Endodermal cell (in vitro differentiated cells): ENCODE data around the gene RFWD3. TPM values are rescaled to one million over a fixed set of nuclear protein-coding genes. Genes with fewer than 3 reads are reported as not detected.

ENCODE experiments used
- DNase-seq: peaks from one replicate; pipeline ENCODE4 v3.0.0-alpha.2; 2017
- H3K27ac ChIP-seq: 2 replicates; pipeline ENCODE4 v1.5.1; 2013; ENCODE audit warnings: mild to moderate bottlenecking, low read depth, low read length, moderate library complexity
- H3K27me3 ChIP-seq: 2 replicates; pipeline ENCODE4 v1.6.1; 2013; ENCODE audit warnings: mild to moderate bottlenecking, low read length, moderate library complexity; ENCODE audit not compliant: insufficient read depth, control insufficient read depth, poor library complexity, severe bottlenecking
- H3K36me3 ChIP-seq: 2 replicates; pipeline ENCODE4 v1.7.0; 2013; ENCODE audit warnings: mild to moderate bottlenecking, low read length, moderate library complexity; ENCODE audit not compliant: control insufficient read depth, insufficient read depth
- H3K4me1 ChIP-seq: one replicate; pipeline ENCODE4 v1.7.0; 2013; ENCODE audit warnings: low read length; ENCODE audit not compliant: control insufficient read depth, insufficient read depth
- H3K4me3 ChIP-seq: 2 replicates; pipeline ENCODE4 v1.5.1; 2013; ENCODE audit warnings: mild to moderate bottlenecking, low read length, moderate library complexity
- H3K9ac ChIP-seq: 2 replicates; pipeline ENCODE4 v1.6.1; 2013; ENCODE audit warnings: mild to moderate bottlenecking, low read length, moderate library complexity; ENCODE audit not compliant: poor library complexity, severe bottlenecking; ENCODE audit errors: extremely low read depth
- H3K9me3 ChIP-seq: 2 replicates; pipeline ENCODE4 v1.6.1; 2013; ENCODE audit warnings: mild to moderate bottlenecking, low read length, moderate library complexity; ENCODE audit not compliant: control insufficient read depth
- H3K27ac Mint-ChIP-seq: 2 replicates; pipeline ENCODE4 v1.8.0; 2020; ENCODE audit warnings: mixed read lengths
- H3K27me3 Mint-ChIP-seq: 2 replicates; pipeline ENCODE4 v1.8.0; 2021; ENCODE audit warnings: mild to moderate bottlenecking, mixed read lengths; ENCODE audit not compliant: insufficient read depth
- H3K36me3 Mint-ChIP-seq: 2 replicates; pipeline ENCODE4 v1.8.0; 2020; ENCODE audit warnings: low read depth, mixed read lengths
- H3K4me1 Mint-ChIP-seq: 2 replicates; pipeline ENCODE4 v1.8.0; 2020; ENCODE audit warnings: mixed read lengths
- H3K4me3 Mint-ChIP-seq: 2 replicates; pipeline ENCODE4 v1.8.0; 2020; ENCODE audit warnings: mild to moderate bottlenecking, moderate library complexity, mixed read lengths
- H3K9me3 Mint-ChIP-seq: 2 replicates; pipeline ENCODE4 v1.8.0; 2020; ENCODE audit warnings: mild to moderate bottlenecking, mixed read lengths
- WGBS, 2 experiments: methylation state at CpG; one replicate each; pipeline versions ENCODE4 v1.1.5 to v1.1.7; 2013; ENCODE audit warnings: missing lambda C conversion rate in 2 of 2, mixed read lengths in 1 of 2; ENCODE audit not compliant: insufficient coverage in 1 of 2, insufficient read length in 1 of 2; 5-methylcytosine and 5-hydroxymethylcytosine counted together
- total RNA-seq, 2 donors: library from RNA; stranded (reverse); fragmentation: NEBNext Ultra II Directional in 1 of 2; extraction: Animal tissue kit (Norgen Biotek cat#: 25700) in 1 of 2; gene quantifications; 2 replicates in 1 of 2; 3 replicates in 1 of 2; pipeline ENCODE4 v1.2.1, GENCODE V29; 2021
- TF ChIP-seq, protein P1 (sequence below): fragments of 200-600 bp; sonication (generic); conservative IDR thresholded peaks from 2 replicates; pipeline ENCODE4 v1.5.0; 2021; ENCODE audit warnings: antibody characterized with exemption, mild to moderate bottlenecking

Gene RFWD3
- total RNA-seq, 2 donors from 2014 or later: 81.7 to 97.7 TPM

DNA sequence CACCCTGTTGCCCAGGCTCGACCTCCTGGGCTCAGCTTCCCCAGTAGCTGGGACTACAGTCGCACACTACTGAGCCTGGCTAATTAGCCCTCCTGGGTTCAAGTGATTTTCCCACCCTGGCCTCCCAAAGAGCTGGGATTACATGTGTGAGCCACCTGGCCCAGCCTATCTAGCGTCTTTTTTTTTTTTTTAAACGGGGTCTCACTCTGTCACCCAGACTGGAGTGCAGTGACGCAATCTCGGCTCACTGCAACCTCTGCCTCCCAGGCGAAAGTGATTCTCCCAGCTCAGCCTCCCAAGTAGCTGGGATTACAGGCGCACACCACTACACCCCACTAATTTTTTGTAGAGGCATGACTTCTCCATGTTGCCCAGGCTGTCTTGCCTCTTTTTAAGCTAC lies 93.1 kb downstream of the RFWD3 start:
- 93 to 95% methylated on average over 8 of the region's 8 CpGs for WGBS, 2 experiments
- H3K9me3 Mint-ChIP-seq: no peaks in the 10 kb centered on the region
- H3K9me3 ChIP-seq: no peaks in the 10 kb centered on the region
- TF ChIP-seq, protein P1, sequence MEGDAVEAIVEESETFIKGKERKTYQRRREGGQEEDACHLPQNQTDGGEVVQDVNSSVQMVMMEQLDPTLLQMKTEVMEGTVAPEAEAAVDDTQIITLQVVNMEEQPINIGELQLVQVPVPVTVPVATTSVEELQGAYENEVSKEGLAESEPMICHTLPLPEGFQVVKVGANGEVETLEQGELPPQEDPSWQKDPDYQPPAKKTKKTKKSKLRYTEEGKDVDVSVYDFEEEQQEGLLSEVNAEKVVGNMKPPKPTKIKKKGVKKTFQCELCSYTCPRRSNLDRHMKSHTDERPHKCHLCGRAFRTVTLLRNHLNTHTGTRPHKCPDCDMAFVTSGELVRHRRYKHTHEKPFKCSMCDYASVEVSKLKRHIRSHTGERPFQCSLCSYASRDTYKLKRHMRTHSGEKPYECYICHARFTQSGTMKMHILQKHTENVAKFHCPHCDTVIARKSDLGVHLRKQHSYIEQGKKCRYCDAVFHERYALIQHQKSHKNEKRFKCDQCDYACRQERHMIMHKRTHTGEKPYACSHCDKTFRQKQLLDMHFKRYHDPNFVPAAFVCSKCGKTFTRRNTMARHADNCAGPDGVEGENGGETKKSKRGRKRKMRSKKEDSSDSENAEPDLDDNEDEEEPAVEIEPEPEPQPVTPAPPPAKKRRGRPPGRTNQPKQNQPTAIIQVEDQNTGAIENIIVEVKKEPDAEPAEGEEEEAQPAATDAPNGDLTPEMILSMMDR: no peak
- no peaks in the 10 kb centered on the region for H3K36me3 Mint-ChIP-seq
- H3K36me3 ChIP-seq: no peaks in the 10 kb centered on the region
- H3K27ac Mint-ChIP-seq: no peak overlapping the region
- H3K27me3 ChIP-seq: no peaks in the 10 kb centered on the region
- H3K4me1 Mint-ChIP-seq: peaks cover 16% of the 10 kb centered on the region
- no peak overlapping the region for H3K4me3 Mint-ChIP-seq
- no peak overlapping the region for H3K4me3 ChIP-seq
- H3K9ac ChIP-seq: no peak overlapping the region
- DNase-seq: no peak
- H3K27ac ChIP-seq: no peak overlapping the region
- no peaks in the 10 kb centered on the region for H3K27me3 Mint-ChIP-seq
- no peaks in the 10 kb centered on the region for H3K4me1 ChIP-seq

Other genes with a start within 250 kb of the RFWD3 start
- gene CLEC18B, start 245.4 kb downstream of the RFWD3 start, total RNA-seq: not detected
- gene GLG1, start 59.8 kb downstream of the RFWD3 start, total RNA-seq: 100 to 1,000 TPM; 120 to 136 TPM
- 1 to 10 TPM in 1 of 2 donors, under 1 TPM in 1; 0.22 to 1.3 TPM for gene MLKL, start 34.0 kb upstream of the RFWD3 start, total RNA-seq
- gene FA2H, start 107.9 kb upstream of the RFWD3 start, total RNA-seq: 1 to 10 TPM; 2.1 to 2.4 TPM